ENCODE data around the gene CMPK1. TPM values are rescaled to one million over a fixed set of nuclear protein-coding genes. Genes with fewer than 3 reads are reported as not detected.

Gene CMPK1
- total RNA-seq, 3 donors from 2014 or later: 159 to 226 (median 223) TPM

DNA sequence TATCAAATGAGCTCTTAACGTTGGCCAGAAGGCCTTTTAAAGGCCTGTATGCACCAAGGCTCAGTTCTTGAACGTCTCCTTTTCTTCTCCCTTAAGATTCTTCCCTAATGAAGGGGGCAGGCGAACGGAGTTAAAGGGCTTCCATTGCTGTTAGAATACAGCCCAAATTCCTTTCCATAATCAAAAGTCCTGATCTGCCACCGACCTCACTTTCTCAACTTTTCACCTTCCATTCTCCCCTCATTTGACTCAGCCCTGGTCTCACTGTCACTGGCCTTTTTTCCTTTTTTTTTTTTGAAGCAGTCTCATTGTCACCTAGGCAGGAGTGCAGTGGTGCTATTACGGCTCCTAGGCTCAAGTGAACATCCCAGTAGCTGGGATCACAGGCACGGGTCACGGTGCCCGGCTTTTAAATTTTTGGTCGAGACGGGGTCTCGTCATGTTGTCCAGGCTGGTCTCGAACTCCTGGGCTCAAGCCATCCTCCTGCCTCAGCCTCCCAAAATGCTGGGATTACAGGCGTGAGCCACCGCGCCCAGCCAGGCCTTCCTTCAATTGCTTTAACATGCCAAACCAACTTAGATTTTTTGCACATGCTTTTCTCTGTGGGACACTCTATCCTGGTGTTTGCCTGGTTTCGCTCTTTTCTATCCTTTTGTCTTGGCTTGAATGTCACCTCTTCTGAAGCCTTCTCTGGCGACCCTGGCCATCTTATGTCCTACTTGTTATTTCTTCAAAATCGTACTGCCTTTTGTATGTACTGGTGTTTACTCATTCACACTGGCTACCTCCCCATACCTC is 612 bp upstream of the CMPK1 start:
- ATAC-seq (no peak), DNase-seq (peak in 2 of 3 donors; percentile 49 to 62)
- intact Hi-C loops (cut with DNase I, micrococcal nuclease): no loop called here
- TF ChIP-seq, protein P1, sequence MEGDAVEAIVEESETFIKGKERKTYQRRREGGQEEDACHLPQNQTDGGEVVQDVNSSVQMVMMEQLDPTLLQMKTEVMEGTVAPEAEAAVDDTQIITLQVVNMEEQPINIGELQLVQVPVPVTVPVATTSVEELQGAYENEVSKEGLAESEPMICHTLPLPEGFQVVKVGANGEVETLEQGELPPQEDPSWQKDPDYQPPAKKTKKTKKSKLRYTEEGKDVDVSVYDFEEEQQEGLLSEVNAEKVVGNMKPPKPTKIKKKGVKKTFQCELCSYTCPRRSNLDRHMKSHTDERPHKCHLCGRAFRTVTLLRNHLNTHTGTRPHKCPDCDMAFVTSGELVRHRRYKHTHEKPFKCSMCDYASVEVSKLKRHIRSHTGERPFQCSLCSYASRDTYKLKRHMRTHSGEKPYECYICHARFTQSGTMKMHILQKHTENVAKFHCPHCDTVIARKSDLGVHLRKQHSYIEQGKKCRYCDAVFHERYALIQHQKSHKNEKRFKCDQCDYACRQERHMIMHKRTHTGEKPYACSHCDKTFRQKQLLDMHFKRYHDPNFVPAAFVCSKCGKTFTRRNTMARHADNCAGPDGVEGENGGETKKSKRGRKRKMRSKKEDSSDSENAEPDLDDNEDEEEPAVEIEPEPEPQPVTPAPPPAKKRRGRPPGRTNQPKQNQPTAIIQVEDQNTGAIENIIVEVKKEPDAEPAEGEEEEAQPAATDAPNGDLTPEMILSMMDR (IDR thresholded peaks at IDR 0.05): no peak
- Histone ChIP-seq H3K36me3 (ENCODE audit: low read depth) (no peaks in the 10 kb centered on the region), H3K4me1 (ENCODE audit: low read depth) (peaks cover 38% of the 10 kb centered on the region), H3K4me3 (peak overlapping the region; percentile 96), H3K9me3 (no peaks in the 10 kb centered on the region)

DNA sequence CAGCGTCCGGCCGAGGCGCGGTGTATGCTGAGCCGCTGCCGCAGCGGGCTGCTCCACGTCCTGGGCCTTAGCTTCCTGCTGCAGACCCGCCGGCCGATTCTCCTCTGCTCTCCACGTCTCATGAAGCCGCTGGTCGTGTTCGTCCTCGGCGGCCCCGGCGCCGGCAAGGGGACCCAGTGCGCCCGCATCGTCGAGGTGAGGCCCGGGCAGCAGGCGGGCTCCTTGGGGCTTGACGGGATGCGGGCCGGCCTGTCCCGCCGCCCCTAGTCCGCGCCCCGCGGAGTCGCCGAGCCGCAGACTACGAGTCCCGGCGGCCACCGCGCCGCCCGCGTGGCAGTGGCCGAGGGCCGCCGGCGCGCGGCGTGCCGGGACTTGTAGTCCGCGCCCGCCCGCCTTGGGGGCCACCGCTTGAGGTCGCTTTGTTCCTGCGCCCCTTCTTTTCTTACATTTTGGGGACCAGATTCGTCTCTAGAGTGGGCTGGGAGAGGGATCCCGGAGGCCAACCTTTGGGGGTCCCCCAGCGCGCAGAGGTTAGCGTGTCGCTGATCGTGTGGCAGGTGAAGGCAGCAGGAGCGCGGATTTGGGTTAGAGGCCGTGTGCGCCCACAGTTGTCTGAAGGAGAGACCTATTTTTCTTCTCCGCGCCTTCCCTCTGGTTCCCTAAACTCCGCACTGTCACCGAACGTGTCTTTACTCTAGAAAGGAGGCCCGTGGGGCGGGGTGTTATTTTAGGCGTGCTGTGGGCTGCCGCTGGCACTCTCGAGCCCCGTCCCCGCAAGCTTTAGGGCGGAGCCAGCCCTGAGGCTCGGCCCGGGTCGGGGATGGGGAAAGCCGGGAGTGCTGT is 553 bp downstream of the CMPK1 start:
- TF ChIP-seq, protein P1 (IDR thresholded peaks at IDR 0.05): no peak
- Histone ChIP-seq H3K9me3 (no peaks in the 10 kb centered on the region), H3K4me1 (ENCODE audit: low read depth) (peaks cover 41% of the 10 kb centered on the region), H3K36me3 (ENCODE audit: low read depth) (no peaks in the 10 kb centered on the region), H3K4me3 (peak overlapping the region; percentile 96)
- peak; percentile 85 to 92 (median 89) for DNase-seq
- intact Hi-C loops (cut with DNase I, micrococcal nuclease): no loop called here
- ATAC-seq: peak; percentile 90

DNA sequence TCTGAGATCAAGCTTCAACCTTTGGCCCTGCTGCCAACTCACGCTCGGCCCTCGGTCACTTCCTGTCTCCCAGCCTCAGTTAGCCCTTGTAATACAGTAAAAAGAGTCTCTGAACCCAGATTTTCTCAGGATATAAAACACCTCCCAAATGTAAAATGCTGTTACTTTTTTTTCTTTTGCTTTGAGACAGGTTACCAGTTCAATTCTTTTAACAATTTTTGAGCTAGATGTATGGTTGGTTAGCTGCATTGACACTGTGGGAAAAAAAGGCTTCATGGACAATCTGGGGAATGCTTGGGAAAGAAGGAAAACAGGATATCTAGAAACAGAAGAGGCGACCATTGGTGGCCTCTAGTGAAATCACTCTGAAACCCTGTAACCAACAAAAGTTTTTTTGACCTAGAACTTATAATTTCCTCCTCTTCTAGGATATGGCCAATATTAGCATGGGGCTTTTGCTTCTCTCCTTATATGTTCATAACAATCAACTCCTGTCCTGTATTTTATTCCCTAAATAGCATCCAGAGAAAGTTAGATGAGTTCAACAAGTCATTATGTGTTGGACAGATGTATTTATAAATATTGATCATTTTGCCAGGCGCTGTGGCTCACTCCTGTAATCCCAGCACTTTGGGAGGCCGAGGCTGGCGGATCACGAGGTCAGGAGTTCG is 1.3 kb downstream of the CMPK1 start:
- Histone ChIP-seq H3K4me3 (peak overlapping the region; percentile 96), H3K9me3 (no peaks in the 10 kb centered on the region), H3K4me1 (ENCODE audit: low read depth) (peaks cover 41% of the 10 kb centered on the region), H3K36me3 (ENCODE audit: low read depth) (no peaks in the 10 kb centered on the region)
- no peak for ATAC-seq
- TF ChIP-seq, protein P1 (IDR thresholded peaks at IDR 0.05): no peak
- DNase-seq: no peak
- intact Hi-C loops (cut with DNase I, micrococcal nuclease): no loop called here

DNA sequence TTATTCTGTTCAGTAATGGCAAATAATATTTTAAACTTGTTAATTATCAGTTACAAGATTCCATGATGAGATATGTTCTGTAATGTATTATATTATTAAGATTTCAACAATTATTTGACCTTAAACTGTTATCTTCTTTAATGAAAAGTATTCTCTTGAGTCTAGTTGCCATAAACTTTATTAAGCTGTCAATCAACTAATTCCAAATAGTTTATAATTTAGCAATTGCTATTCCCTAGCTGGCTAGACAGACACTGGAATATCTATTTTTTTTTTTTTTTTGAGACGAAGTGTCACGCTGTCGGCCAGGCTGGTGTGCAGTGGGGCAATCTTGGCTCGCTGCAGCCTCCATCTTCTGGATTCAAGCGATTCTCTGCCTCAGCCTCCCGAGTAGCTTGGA is 3.8 kb downstream of the CMPK1 start:
- TF ChIP-seq, protein P1 (IDR thresholded peaks at IDR 0.05): no peak
- no peaks in the 10 kb centered on the region for H3K36me3 ChIP-seq (ENCODE audit: low read depth)
- intact Hi-C loops (cut with DNase I, micrococcal nuclease): no loop called here
- ATAC-seq (no peak), DNase-seq (no peak)
- H3K4me3 ChIP-seq: no peak overlapping the region
- peaks cover 34% of the 10 kb centered on the region for H3K4me1 ChIP-seq (ENCODE audit: low read depth)
- no peaks in the 10 kb centered on the region for H3K9me3 ChIP-seq

DNA sequence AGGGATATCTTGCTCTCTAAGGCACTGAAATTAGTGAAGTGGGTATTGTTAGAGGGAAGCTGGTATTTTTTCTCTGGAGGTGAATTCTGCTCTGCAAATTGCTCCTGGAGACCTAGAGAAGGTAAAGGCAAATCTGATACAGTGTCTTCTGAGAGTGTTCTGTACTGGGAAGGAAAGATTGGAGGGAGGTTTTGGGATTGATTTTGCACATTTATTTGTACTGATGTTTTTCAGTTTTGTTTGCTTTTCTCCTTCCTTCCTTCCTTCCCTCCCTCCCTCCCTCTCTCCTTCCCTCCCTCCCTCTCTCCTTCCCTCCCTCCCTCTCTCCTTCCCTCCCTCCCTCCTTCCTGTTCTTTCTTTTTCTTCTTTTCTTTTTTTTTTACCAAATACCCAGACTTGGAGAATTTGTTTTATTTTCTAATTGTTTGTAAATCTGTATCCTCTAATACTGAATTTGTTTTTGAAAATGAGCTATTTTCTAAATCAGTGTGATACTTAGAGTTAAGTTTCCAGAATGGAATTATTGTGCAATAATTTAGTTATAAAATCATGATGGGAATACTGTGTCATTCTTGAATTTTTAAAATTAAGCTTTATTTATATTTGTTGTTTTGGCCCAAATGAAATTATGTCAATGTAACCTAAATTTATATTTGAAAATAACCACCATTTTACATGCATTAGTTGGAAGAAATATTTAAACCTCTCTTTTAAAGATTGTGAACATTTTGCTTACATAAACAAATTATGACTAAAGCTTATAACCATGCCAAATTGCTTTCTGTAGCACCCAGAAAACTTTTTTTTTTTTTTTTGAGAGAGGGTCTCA is 4.9 kb downstream of the CMPK1 start:
- DNase-seq (no peak), ATAC-seq (no peak)
- Histone ChIP-seq H3K36me3 (ENCODE audit: low read depth) (no peaks in the 10 kb centered on the region), H3K9me3 (no peaks in the 10 kb centered on the region), H3K4me1 (ENCODE audit: low read depth) (peaks cover 24% of the 10 kb centered on the region), H3K4me3 (no peak overlapping the region)
- intact Hi-C loops (cut with DNase I, micrococcal nuclease): no loop called here
- TF ChIP-seq, protein P1 (IDR thresholded peaks at IDR 0.05): no peak

Measured in mucosa of descending colon (tissue), 3 donors.